ENCODE measurements around the gene PRKG1.

Gene PRKG1

GRCh38 chr10:51076299-51076841, 2.1 kb downstream of the PRKG1 start:
- DNase-seq (ENCODE audit: low spot score): no peak

GRCh38 chr10:51077074-51077473, 2.8 kb downstream of the PRKG1 start:
- DNase-seq (ENCODE audit: low spot score): no peak

GRCh38 chr10:51077507-51077906, 3.2 kb downstream of the PRKG1 start:
- no peak for DNase-seq (ENCODE audit: low spot score)

- no peak for DNase-seq (ENCODE audit: low spot score)
Observed at GRCh38 chr10:51079331-51079730, 5.0 kb downstream of the PRKG1 start.

- no peak for DNase-seq (ENCODE audit: low spot score)
Observed at GRCh38 chr10:51079766-51080165, 5.5 kb downstream of the PRKG1 start.

- no peak for DNase-seq (ENCODE audit: low spot score)
Observed at GRCh38 chr10:51080311-51081006, 6.2 kb downstream of the PRKG1 start.

- DNase-seq (ENCODE audit: low spot score): no peak
Observed at GRCh38 chr10:51082857-51083256, 8.6 kb downstream of the PRKG1 start.

GRCh38 chr10:51083356-51083853, 9.1 kb downstream of the PRKG1 start:
- DNase-seq (ENCODE audit: low spot score): no peak

- no peak for DNase-seq (ENCODE audit: low spot score)
Observed at GRCh38 chr10:51085204-51085603, 10.9 kb downstream of the PRKG1 start.

GRCh38 chr10:51086710-51087109, 12.4 kb downstream of the PRKG1 start:
- DNase-seq (ENCODE audit: low spot score): no peak

- DNase-seq (ENCODE audit: low spot score): no peak
Observed at GRCh38 chr10:51087114-51087513, 12.8 kb downstream of the PRKG1 start.

- DNase-seq (ENCODE audit: low spot score): no peak
Observed at GRCh38 chr10:51090190-51090589, 15.9 kb downstream of the PRKG1 start.

- peak; percentile 25 for DNase-seq (ENCODE audit: low spot score)
Observed at GRCh38 chr10:51092402-51092801, 18.1 kb downstream of the PRKG1 start.

- no peak for DNase-seq (ENCODE audit: low spot score)
Observed at GRCh38 chr10:51095444-51095843, 21.2 kb downstream of the PRKG1 start.

- DNase-seq (ENCODE audit: low spot score): no peak
Observed at GRCh38 chr10:51097546-51097945, 23.3 kb downstream of the PRKG1 start.

- no peak for DNase-seq (ENCODE audit: low spot score)
Observed at GRCh38 chr10:51100221-51100620, 25.9 kb downstream of the PRKG1 start.

- no peak for DNase-seq (ENCODE audit: low spot score)
Observed at GRCh38 chr10:51103554-51104217, 29.4 kb downstream of the PRKG1 start.

GRCh38 chr10:51106311-51106945, 32.1 kb downstream of the PRKG1 start:
- no peak for DNase-seq (ENCODE audit: low spot score)

GRCh38 chr10:51108406-51108805, 34.1 kb downstream of the PRKG1 start:
- DNase-seq (ENCODE audit: low spot score): no peak

- no peak for DNase-seq (ENCODE audit: low spot score)
Observed at GRCh38 chr10:51109801-51110533, 35.7 kb downstream of the PRKG1 start.

GRCh38 chr10:51112013-51112412, 37.7 kb downstream of the PRKG1 start:
- DNase-seq (ENCODE audit: low spot score): no peak

- no peak for DNase-seq (ENCODE audit: low spot score)
Observed at GRCh38 chr10:51113007-51113406, 38.7 kb downstream of the PRKG1 start.
